Activated CD4-positive, alpha-beta T cell treated with anti-CD3 and anti-CD28 coated beads, Interleukin-2, amount 50 U/mL, for 1 hour (primary cell): ENCODE results near the gene ZFPL1.
"Not testable (repeated sequence)": the region's sequence is repeated elsewhere in the genome, so short reads cannot be mapped to it uniquely, and the experiment has no call there.

Experiments
- DNase-seq: peaks from one replicate; pipeline ENCODE4 v3.0.0-alpha.2; 2020

The ZFPL1 gene

DNA sequence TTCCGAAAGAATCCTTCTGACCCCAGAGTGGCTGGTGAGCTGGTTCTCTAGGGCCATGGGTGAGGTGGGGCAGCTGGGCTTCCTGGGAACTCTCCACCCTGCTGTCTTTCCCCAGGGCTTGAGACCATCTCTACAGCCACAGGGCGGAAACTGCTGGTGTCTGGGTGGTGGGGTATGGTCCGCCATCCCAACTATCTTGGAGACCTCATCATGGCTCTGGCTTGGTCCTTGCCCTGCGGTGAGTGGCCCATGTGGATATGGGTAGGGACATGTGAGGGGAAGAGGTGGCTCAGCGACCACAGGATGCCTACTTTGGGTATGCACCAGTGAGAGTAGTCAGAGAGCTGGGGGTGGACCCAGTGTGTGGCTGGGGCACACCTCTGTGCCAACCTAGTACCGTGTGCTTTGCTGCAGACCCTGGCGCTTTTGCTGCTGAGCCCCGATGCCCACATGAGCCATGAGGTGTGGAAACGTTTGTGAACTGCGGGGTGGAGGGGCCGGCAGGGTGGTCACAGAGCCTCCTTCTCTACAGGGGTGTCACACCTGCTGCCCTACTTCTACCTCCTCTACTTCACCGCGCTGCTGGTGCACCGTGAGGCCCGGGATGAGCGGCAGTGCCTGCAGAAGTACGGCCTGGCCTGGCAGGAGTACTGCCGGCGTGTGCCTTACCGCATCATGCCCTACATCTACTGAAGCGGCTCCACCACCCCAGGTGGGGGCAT is 31.5 kb downstream of the ZFPL1 start:
- no peak for DNase-seq

DNA sequence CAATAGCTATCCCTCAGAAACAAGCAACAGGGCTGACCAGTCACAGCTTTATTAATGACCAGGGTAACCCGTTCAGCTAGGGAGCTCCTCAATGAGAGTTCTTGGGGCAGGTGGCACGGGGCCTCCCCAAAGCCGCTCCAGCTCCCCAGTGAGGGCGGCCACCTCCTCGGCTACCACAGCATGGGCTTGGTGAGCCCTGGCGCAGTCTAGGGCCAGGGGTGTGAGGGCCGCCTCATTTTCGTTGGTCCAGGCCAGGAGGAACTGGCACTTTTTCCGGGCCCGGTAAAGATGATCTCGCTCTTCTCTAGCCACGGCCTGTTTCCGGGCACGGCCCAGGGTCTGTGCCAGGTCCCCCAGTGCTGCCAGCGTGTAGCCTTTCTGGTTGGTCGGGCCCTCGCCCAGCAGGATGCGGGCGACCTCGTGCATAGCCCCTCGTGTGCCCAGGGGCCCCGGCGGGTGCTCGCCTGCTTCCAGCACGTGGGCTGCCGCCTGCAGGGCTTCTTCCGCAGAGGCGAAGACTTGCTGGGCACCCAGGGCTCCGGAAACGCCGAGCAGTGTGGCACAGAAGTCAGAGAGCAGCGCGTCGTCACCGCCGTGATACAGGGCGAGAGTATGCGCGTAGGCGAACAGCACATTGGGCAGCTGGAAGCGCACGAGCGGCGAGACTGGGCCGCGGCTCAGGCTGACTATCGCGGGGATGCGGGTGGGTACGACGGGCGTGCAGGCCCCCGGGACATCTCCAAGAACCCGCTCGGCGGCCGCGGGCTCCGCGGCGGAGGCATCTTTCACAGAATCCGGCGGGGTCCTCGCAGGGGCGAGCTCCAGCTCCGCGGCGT is 32.6 kb downstream of the ZFPL1 start:
- peak; percentile 55 for DNase-seq

DNA sequence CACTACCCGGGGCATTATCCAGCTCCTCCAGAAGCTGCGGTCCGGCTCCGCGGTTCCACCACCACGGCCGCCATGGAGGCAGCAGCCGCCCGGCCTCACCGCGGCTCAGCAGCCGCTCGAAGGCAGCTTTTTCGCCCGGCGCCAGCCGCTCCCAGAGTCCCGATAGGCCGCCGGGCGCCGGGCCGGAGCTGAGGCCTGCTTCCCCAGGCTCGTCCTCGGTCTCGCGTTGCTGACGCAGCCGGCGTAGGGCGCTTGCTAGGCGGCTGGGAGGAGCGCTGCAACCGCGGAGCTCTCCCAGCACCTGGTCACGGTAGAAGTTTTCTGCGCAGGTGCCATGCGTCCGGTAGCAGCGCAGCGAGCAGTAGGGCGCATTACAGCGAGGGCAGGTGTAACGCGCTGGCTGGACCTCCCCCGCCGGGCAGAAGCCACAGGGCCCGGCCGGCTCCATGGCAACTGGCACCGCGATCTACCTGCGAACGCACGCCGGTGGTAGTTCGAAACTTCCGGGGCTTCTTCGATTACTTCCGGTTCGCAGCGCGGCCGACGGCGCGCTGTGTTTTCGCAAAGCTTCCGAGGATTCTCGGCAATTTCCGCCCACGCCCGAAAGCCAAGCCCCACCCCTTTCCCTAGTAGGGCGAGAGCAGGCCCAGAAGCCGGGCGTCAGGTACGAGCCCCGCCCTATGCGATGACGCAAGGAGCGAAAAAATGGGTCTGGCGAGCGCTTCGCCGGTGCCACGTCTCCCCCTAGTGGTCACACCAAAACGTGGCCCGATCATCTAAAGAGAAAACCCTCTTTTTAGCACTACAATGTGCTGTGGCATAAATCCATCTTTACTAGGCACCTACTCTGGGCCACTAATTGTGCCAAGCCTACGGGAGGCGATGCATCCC is 33.4 kb downstream of the ZFPL1 start, which contains the start of gene ZNHIT2:
Gene ZNHIT2, minus strand, starts transcription at position 496 of the 891 bp plus-strand sequence. Its CDS starts 48 bp downstream, at position 448.
- peak; percentile 100 for DNase-seq

DNA sequence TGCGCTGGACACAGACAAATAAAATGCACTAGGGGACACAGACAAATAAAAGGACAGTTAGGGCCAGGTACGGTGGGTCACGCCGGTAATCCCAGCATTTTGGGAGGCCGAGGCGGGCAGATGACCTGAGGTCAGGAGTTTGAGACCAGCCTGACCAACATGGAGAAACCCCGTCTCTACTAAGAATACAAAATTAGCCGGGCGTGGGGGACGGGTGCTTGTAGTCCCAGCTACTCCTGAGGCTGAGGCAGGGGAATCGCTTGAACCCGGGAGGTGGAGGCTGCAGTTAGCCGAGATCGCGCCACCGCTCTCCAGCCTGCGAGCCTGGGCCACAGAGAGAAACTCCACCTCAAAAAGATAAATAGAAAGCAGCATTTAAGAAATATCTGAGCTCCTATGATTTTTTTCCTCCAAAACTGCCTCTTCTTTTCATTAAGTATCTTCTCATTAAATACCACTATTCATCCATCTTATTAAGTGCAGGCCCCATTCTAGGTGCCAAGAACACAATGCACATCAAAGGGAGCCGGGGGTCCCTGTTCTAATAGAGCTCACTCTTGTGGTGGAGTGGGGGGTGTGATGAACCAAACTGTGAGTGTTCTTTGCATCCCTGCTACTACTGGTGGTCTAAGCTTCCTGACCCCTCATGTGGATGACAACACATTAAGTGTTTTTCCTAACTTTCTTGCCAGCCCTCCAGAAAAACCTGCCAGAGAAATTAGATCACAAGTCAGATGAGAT is 34.2 kb downstream of the ZFPL1 start:
- no peak for DNase-seq

DNA sequence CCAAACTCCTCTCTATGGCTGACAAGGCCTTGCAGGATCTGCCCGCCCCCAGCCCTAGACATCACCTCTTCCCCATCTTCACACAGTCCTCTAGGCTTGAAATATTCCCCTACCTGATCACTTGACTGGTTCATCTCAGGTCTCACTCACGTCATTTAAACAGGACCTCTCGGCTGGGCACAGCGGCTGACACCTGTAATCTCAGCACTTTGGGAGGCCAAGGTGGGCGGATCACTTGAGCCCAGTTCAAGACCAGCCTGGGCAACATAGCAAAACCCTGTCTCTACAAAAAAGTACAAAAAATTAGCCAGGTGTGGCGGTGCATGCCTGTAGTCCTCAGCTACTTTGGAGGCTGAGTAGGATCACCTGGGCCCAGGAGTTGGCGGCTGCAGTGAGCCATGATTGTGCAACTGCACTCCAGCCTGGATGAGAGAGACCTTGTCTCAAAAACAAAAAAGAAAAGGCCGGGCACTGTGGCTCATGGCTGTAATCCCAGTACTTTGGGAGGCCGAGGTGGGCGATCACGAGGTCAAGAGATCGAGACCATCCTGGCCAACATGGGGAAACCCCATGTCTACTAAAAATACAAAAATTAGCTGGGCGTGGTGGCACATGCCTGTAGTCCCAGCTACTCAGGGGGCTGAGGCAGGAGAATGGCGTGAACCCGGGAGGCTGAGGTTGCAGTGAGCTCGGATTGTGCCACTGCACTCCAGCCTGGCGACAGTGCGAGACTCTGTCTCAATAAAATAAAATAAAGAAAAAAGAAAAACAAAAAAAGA is 35.1 kb downstream of the ZFPL1 start:
- DNase-seq = not testable (repeated sequence)

DNA sequence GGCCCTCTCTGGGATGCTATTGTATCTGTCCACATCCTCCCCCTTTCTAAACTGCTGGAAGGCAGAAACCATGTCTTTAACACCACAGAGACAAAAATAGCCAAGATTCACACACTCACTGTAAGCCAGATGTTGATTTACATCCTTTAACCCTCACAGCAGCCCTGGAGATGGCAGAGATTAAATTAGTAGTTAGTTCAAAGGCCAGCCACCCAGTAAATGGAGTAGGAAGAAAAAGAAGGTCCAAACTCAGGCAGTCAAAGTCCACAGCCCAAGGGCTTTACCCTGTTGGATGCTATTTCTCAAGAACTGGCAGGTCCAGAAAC is 35.6 kb downstream of the ZFPL1 start:
- DNase-seq = no peak

DNA sequence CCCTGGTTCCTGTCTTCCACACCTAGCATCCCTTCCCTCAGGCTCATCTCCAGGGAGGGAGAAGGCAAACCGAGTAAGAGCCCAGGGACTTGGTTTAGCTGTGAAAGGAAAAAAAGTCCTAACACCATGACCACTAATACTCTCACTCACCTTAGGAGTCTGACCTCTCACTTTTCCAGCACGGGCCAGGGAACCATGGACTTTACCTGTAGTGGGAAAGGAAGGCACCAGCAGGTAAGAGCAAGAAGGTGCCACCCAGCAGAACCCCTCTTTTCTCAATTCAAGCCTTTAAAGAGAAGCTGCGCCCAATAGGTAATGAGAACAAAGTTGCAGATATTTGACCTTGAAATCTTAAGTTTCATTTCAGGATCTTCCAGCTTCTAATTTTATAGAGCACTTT is 36.8 kb downstream of the ZFPL1 start:
- DNase-seq = no peak

DNA sequence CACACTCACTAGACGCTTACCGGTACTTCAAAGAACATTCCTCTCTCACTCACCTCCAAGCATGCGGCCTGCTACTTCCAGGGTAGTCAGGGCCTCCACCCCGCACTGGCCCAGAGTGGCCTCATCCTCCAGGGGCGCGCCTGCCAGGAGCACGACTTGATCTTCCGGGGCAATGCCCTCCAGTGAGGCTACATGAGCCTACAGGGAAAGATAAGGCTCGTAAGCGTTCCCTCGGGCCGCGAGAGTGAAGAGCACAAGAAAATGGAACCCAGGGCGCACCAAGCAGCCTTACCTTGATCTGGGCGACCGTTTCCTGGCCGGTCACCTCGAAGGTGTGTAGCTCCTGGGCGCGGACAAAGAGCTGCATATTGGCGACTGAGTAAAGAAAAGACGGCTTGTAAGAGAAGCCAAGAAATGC is 37.4 kb downstream of the ZFPL1 start:
- DNase-seq = no peak

DNA sequence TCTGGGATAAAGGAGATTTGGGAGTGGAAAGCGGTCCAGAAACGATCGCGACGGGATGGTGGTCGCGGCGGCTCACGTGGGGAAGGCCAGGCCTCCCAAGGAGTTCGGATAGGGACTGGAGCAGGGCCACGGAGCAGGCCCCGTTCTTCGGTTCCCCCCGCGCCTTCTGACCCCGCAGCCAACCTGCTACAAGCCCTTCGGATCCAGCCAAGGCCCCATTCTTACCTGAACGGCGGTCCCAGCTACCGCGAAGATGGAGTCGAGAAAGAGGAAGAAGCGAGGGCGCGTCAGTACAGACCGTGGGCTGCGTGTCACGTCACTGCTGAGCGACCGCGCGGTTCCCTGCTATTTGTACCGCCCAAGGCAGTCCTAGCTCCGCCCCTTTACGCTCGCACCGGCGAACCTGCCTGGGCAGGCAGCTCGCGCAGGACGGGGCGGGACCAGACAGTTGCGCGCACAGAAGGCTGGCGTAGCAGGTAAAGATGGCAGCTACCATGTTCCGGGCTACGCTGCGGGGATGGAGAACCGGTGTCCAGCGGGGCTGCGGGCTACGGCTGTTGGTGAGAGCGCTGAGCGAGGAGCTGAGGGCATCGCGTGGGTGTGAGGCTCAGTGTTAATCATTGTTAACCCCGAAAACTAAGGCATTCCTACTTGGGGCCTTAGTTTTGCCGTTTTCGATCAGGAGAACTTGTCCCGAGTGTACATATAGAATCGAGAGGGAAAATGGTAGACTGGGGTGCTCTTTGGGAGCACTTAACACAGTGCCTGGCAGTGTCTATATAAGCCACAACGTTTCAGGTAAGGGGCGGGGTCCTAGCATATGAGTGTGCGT is 38.1 kb downstream of the ZFPL1 start, which contains the start of the genes FAU and MRPL49:
Gene FAU, minus strand, starts transcription at position 270 of the 832 bp plus-strand sequence. CDS start 321 bp downstream, outside the sequence.
Gene MRPL49, plus strand, starts transcription at position 457 of the 832 bp plus-strand sequence. Its CDS starts 26 bp downstream, at position 483.
- DNase-seq = peak; percentile 99

DNA sequence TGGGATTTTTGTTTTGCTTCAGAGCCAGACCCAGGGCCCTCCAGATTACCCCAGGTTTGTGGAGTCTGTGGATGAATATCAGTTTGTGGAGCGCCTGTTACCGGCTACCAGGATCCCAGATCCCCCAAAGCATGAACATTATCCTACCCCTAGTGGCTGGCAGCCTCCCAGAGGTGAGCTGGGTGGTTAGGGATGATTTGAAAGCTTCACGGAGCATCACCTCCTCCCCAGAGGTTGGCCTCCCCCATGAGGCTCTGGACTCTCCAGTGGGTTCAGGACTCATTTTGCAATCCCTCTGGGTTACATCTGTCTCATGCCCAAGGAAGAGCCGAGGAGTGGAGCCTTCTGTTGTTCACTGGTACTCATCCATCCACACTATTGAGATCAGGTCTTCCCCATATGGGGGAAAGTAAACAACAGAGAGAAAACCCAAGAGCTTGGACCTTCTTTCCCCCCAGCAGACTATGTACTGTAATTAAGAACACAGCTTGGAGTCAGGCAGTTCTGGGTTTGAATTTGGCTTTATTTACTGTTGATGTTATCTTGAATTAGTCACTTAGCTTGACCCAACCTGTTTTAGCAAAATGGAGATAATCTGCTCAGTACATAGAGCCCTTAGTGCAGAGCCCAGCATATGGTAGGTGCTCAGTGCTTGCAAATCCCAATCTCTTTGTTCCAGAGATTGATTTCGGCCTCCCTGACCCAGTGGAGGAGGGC is 40.6 kb downstream of the ZFPL1 start:
- no peak for DNase-seq

DNA sequence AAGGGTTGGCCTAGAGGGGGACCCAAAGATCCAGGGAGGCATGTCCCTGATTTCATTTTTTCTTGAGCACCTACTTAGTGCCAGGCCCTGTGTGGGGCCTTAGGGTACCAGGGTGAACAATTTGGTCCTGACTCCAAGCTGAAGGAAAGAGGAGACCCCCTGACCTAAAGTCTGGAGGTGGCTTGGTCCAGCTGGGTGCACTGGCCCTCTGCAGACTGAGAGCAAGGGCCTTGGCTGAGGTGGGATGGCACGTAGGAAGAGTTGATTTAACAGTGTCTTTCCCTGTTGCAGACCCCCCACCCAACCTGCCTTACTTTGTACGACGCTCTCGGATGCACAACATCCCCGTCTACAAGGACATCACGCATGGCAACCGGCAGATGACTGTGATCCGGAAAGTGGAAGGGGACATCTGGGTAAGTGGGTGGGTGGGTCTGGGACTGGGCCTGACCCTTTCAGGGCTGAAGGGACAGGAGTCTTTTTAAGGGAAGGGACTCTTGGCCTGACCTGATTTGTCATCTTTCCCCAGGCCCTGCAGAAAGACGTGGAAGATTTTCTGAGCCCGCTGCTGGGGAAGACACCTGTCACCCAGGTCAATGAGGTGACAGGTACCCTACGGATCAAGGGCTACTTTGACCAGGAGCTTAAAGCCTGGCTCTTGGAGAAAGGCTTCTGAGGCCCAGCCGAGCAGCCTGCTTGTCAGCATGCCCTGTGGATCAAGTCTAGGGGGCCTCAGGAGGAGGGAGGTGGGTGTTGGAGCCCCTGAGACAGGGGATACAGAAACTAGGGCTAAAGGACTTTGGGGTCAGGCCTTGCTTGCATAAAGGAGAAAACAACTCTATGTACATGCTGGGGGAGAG is 41.4 kb downstream of the ZFPL1 start:
- no peak for DNase-seq

DNA sequence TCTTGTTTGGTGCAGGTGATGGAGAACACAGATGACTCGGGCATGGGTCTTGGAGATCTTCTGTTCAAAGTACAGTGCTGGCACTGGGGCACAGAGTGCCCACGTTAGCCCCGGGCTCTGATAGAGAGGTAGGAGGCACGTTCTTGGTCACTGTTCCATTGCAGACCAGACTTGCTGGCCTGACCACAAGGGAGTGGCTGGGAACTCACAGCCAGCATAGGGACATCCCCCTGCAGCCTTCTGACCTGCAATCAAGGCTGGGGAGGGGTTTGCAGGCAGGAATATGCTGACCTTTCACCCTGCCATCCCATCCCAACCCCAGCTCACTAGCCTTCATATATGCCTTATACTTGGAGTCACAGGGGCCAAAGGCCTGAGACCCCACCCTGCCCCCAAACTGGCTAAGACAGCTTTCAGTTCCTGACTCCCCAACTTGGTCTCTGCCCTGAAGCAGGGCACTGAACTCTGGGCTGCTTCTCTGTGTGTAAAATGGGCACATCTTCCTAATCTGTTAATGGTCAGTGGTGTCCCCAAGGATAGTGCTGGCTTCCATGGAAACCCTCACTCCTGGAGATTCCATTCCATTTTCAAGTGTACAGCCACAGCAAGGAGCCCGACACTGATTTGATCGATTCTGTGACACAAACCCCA is 42.7 kb downstream of the ZFPL1 start:
- no peak for DNase-seq

DNA sequence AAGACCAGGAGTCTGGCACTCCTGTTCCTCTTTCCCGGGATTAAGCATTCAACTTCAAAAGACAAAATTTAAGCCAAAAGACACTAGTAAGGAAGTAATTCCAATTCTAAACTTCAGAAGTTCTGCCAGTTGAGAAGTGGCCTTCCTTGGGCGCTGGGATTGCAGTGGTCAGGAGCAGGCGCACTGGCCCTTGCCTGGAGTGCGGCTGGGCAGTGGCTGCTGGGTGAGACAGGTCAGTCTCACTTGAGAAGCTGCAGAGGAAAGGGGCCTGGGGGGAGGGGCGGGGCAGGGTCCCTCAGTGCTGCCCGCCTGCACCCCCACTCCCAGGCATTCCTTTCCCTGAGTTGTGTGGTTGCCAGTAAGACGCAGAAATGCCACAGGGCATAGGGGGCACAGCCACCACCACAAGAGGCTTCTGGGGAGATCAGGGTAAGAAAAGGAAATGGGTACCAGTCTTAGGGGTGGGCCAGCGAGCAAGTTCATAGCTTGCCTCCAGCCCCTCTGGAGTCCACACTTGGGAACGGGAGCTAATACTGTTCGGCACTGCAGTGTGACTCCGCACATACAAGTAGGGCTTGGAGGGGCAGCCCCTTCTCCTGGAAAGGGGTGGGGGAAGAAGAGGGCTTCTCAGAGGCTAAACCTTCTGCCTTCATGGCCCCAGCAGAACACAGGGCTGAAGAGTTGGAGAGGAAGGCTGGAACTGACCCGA is 43.6 kb downstream of the ZFPL1 start:
- no peak for DNase-seq

DNA sequence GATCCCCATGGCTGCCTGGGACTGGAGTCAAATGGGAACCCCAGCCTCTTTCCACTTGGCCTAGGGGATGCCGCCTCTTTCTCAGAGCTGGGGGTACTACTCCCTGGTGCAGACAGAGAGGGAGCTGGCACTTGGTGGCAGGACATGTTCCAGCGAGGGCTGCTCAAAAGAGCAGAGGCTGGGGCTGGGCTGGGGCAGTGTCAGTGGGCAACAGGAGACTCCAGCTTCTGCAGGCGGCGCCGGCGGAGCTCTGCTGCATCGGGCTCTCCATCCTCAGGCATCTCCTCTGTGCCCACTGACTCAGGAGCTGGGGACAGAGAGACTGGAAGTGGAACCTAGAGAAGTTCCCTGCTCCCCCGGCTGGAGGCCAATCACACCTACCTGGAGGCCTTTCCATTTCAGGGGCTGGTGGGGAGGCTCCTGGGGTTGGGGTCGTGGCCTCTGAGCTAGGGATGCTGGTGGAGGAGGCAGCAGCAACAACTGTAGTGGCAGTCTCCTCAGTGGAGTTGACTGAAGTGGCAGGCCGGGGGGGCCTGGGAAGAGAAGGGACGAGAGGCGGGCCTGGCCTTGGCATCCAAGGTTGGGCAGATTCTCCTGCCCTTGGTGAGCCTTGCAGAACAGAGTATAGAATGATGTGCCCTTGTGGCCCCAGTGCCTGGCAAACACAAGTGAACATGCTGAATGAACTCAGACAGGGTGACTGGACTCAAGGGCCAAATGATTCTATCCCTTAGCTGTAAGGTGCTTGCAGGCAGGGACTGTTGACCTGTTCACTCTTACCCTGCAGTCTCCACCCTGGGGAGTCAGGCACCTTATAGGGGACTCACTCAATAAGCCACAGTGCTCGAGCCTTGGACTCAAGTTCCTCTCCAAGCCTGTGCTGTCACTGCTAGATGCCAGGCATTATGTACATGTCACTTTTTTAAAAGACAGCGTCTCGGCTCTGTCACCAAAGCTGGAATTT is 44.4 kb downstream of the ZFPL1 start:
- no peak for DNase-seq

DNA sequence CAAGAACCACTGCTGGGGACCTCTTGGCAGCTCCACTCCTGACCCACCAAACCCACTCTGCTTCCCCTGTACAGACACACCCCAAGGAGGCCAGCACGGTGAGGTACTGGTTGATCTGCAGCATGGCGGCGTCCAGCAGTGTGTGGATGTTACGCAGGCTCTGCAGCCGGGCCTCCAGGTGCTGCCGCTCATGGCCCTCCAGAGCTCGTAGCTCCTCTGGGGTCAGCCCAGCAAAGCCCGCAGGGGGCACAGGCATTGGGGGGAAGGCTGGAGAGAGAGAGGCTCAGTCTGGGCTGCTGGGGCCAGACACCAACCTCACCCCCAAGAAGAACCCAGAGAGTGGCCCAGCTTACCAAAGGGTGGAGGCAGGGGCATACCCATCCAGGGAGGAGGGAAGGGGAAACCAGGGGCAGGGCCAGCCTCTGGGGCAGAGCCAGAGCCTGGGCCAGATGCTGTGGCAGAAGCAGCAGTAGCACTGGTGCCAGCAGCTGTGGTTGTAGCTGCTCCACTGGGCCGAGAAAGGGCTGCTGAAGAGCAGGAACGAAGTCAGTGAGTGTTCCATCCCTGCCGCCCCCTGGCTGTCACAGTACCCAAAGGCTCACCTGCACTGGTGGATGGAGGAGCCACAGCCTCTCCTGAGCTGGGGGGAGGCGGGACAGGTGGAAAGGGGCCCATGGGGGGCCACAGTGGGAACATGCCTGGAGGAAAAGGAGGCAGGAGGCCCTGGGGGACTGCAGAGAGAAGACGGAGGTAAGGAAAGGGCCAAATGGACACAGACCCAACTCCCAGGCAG is 45.8 kb downstream of the ZFPL1 start:
- no peak for DNase-seq
